HG03060 (cell line): ENCODE results near the gene CALM3.
A peak's percentile ranks its signal among the peaks of the same experiment; 100 is the strongest.

Source experiments
- ATAC-seq: cut with Tn5 transposase; IDR thresholded peaks from one replicate; pipeline ENCODE4 v1.9.1; 2021; ENCODE audit warnings: low read depth, moderate number of reproducible peaks; ENCODE audit not compliant: unreplicated experiment

The CALM3 gene

GRCh38 chr19:46598372-46598917 lies 2.7 kb upstream of the CALM3 start:
- ATAC-seq, result no peak

GRCh38 chr19:46599716-46600373 lies 1.3 kb upstream of the CALM3 start:
- ATAC-seq, result no peak

GRCh38 chr19:46600384-46601317 lies 479 bp upstream of the CALM3 start:
- ATAC-seq, result peak; percentile 51

- no peak for ATAC-seq
These were observed 1.5 kb downstream of the CALM3 start for GRCh38 chr19:46602392-46603194.

GRCh38 chr19:46603195-46603637 lies 2.1 kb downstream of the CALM3 start:
- no peak for ATAC-seq

GRCh38 chr19:46603752-46604231 lies 2.7 kb downstream of the CALM3 start:
- ATAC-seq, result no peak

GRCh38 chr19:46604781-46605355 lies 3.7 kb downstream of the CALM3 start:
- ATAC-seq, result no peak

GRCh38 chr19:46605356-46605821 lies 4.3 kb downstream of the CALM3 start:
- no peak for ATAC-seq

- no peak for ATAC-seq
These were observed 4.9 kb downstream of the CALM3 start for GRCh38 chr19:46606019-46606418.

- ATAC-seq, result no peak
These were observed 5.7 kb downstream of the CALM3 start for GRCh38 chr19:46606681-46607447.

GRCh38 chr19:46607448-46607841 lies 6.3 kb downstream of the CALM3 start:
- ATAC-seq, result no peak

GRCh38 chr19:46608178-46608577 lies 7.0 kb downstream of the CALM3 start:
- no peak for ATAC-seq

- ATAC-seq, result no peak
These were observed 7.6 kb downstream of the CALM3 start for GRCh38 chr19:46608581-46609345.

GRCh38 chr19:46609511-46610412 lies 8.6 kb downstream of the CALM3 start:
- ATAC-seq, result no peak

GRCh38 chr19:46610413-46610775 lies 9.3 kb downstream of the CALM3 start:
- no peak for ATAC-seq

GRCh38 chr19:46610851-46611770 lies 10.0 kb downstream of the CALM3 start:
- ATAC-seq, result no peak

- no peak for ATAC-seq
These were observed 10.6 kb downstream of the CALM3 start for GRCh38 chr19:46611776-46612175.
